Stimulated activated CD8-positive, alpha-beta memory T cell treated with anti-CD3 and anti-CD28 coated beads, Interleukin-2, amount 100 ng/mL, for 48 hours (primary cell): Measurements from ENCODE around the gene SEPTIN7.

Source experiments
- DNase-seq, 2 donors: peaks; one replicate each; pipeline ENCODE4 v3.0.0-alpha.2; 2020; ENCODE audit warnings: low read depth in 2 of 2

The SEPTIN7 gene

DNA sequence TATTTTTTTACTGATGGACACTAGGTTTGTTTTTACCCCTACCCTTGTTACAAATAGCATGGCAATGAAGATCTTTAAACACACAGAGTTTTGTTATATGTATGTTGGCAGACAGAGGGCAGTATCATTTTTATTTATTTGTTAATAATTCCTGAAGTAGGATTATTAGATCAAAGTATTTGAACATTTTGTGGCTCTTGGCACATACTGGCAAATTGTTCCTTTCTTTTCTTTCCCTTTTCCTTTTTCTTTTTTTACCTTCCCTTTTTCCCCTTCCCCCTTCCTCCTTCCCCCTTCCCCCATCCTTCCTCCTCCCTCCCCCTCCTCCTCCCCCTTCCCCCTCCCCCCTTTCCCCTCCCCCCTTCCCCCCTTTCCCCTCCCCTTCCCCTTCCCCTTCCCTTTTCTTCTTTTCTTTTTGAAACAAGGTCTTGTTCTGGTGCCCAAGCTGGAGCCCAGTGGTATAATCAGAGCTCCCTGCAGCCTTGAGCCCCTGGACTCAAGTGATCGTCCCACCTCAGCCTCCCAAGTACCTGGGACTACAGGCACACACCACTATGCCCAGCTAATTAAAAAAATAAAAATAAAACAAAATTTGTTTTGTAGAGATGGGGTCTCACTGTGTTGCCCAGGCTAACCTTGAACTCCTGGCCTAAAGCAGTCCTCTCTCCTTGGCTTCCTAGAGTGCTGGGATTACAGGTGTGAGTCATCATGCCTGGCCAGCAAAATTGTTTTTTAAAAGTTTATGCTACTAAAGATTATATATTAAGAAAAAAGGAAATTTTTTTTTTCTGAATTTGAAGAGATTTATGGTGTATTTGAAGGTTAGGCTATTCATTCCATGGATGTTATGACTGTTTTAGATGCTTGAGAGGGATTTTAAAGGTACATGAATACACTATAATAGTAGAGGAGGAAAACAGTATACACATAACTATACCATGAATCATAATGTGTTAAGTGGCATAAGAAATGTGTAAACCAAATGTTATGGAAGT lies 39.3 kb downstream of the SEPTIN7 start:
- DNase-seq, result no peak

GRCh38 chr7:35846816-35847412 lies 46.1 kb downstream of the SEPTIN7 start:
- DNase-seq, result no peak

- no peak for DNase-seq
Measured at GRCh38 chr7:35848725-35849124, 47.9 kb downstream of the SEPTIN7 start.

GRCh38 chr7:35849158-35849831 lies 48.4 kb downstream of the SEPTIN7 start:
- no peak for DNase-seq

GRCh38 chr7:35849954-35850353 lies 49.1 kb downstream of the SEPTIN7 start:
- no peak for DNase-seq
